OCI-LY3 (cell line): ENCODE results near the gene SELENOM.

Experiments
- H2AFZ ChIP-seq: fragments of 200-600, 300-600 bp; shearing (Covaris generic); 2 replicates; pipeline ENCODE4 v1.6.0; 2014; ENCODE audit warnings: antibody characterized with exemption, low read depth, low read length
- H3K27ac ChIP-seq: fragments of 200-600, 300-600 bp; sonication (generic); 2 replicates; pipeline ENCODE4 v1.5.1; 2014; ENCODE audit warnings: mild to moderate bottlenecking, low read length, moderate library complexity, mixed read lengths
- H3K27me3 ChIP-seq: fragments of 200-600, 300-600 bp; sonication (generic); 2 replicates; pipeline ENCODE4 v1.6.1; 2014; ENCODE audit warnings: low read depth, low read length, mixed read lengths
- H3K36me3 ChIP-seq: fragments of 200-600, 300-600 bp; sonication (generic); replicated peaks from 2 replicates; pipeline ENCODE3; 2014; ENCODE audit warnings: low read depth, low read length, mixed read lengths
- H3K4me1 ChIP-seq: fragments of 300-600, 200-600 bp; sonication (generic); 2 replicates; pipeline ENCODE4 v1.6.1; 2014; ENCODE audit warnings: low read length, mixed read lengths
- H3K4me2 ChIP-seq: fragments of 200-600, 300-600 bp; sonication (generic); 2 replicates; pipeline ENCODE4 v1.6.1; 2014; ENCODE audit warnings: low read length, mixed read lengths
- H3K4me3 ChIP-seq: fragments of 300-600, 200-600 bp; sonication (generic); 2 replicates; pipeline ENCODE4 v1.5.1; 2014; ENCODE audit warnings: antibody characterized with exemption, mild to moderate bottlenecking, low read length, moderate library complexity
- H3K79me2 ChIP-seq: fragments of 300-600, 200-600 bp; shearing (Covaris generic); 2 replicates; pipeline ENCODE4 v1.6.1; 2014; ENCODE audit warnings: mild to moderate bottlenecking, low read length, mixed read lengths
- H3K9ac ChIP-seq: fragments of 300-600, 200-600 bp; shearing (Covaris generic); 2 replicates; pipeline ENCODE4 v1.6.0; 2014; ENCODE audit warnings: mild to moderate bottlenecking, low read length, moderate library complexity
- H3K9me3 ChIP-seq: fragments of 200-600, 300-600 bp; shearing (Covaris generic); 2 replicates; pipeline ENCODE4 v1.6.1; 2014; ENCODE audit warnings: low read length, mixed read lengths; ENCODE audit not compliant: insufficient read depth
- H4K20me1 ChIP-seq: fragments of 200-600, 300-600 bp; sonication (generic); 2 replicates; pipeline ENCODE4 v1.6.1; 2016; ENCODE audit warnings: low read length, mixed read lengths; ENCODE audit not compliant: insufficient read depth
- EZH2phosphoT487 ChIP-seq: fragments of 200-600 bp; shearing (Covaris generic); IDR thresholded peaks from 2 replicates; pipeline ENCODE4 v1.6.1; 2018; ENCODE audit warnings: antibody characterized with exemption, mixed run types, low read depth
- TF ChIP-seq, protein P1 (sequence below): fragments of 200-600, 300-600 bp; sonication (generic); IDR thresholded peaks from 2 replicates; pipeline ENCODE4 v1.5.1; 2014; ENCODE audit warnings: antibody characterized with exemption, low read length, low read depth

Gene SELENOM

DNA sequence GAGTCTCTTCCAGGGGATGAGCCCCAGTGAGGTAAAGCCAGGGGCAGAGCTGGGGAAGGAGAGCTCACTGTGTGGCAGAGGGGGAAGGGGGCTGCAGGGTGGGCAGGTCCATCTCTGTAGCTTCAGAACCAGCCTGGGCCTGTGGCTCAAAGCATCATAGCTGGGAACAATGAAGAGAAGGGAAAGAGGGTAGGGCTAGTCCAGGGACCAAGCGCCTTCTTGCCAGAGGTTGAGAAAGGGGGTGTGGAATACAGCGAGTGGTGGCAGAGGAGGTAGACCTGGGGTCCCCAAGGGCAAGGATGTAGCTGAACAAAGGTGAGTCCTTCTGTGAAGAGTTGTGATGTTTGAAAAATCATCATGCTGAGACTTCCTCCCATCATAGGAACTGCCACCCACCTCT is 34.2 kb upstream of the SELENOM start:
- Histone ChIP-seq H3K4me2 (no peak overlapping the region), H3K27ac (no peak overlapping the region), H3K27me3 (peaks cover 12% of the 10 kb centered on the region), H2AFZ (no peak overlapping the region), H3K4me3 (no peak overlapping the region), H4K20me1 (no peaks in the 10 kb centered on the region), H3K4me1 (0 out of 2 replicates have a peak, but pooled peaks cover 5% of the 10 kb centered on the region), H3K79me2 (no peaks in the 10 kb centered on the region), H3K9ac (no peak overlapping the region), H3K36me3 (no peaks in the 10 kb centered on the region), H3K9me3 (no peaks in the 10 kb centered on the region)
- TF ChIP-seq, protein P1, sequence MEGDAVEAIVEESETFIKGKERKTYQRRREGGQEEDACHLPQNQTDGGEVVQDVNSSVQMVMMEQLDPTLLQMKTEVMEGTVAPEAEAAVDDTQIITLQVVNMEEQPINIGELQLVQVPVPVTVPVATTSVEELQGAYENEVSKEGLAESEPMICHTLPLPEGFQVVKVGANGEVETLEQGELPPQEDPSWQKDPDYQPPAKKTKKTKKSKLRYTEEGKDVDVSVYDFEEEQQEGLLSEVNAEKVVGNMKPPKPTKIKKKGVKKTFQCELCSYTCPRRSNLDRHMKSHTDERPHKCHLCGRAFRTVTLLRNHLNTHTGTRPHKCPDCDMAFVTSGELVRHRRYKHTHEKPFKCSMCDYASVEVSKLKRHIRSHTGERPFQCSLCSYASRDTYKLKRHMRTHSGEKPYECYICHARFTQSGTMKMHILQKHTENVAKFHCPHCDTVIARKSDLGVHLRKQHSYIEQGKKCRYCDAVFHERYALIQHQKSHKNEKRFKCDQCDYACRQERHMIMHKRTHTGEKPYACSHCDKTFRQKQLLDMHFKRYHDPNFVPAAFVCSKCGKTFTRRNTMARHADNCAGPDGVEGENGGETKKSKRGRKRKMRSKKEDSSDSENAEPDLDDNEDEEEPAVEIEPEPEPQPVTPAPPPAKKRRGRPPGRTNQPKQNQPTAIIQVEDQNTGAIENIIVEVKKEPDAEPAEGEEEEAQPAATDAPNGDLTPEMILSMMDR: no peak
- TF ChIP-seq EZH2phosphoT487: no peak

DNA sequence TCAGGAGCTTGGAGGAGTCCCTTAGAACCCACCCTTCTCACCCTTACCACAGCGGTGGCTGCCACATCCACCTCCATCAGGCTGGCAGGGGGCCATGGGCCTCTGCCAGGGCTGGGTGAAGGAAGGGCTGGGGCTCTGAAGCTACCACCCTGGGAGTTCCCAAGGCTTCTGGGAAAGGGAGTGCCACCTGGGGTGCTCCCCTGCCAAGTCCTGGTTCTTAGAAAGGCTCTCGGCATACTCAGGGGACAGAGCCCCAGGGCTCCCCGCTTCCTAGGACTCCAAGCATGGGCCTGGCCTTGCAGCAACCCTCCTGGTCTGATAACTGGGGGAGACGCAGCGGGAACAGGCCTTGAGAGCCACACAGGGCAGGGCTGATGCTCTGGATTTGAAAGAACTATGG is 33.4 kb upstream of the SELENOM start:
- Histone ChIP-seq H3K9me3 (no peaks in the 10 kb centered on the region), H3K9ac (no peak overlapping the region), H3K79me2 (no peaks in the 10 kb centered on the region), H3K4me2 (no peak overlapping the region), H4K20me1 (no peaks in the 10 kb centered on the region), H2AFZ (no peak overlapping the region), H3K27ac (no peak overlapping the region), H3K36me3 (no peaks in the 10 kb centered on the region), H3K4me3 (no peak overlapping the region), H3K4me1 (0 out of 2 replicates have a peak, but pooled peaks cover 5% of the 10 kb centered on the region), H3K27me3 (peaks cover 12% of the 10 kb centered on the region)
- TF ChIP-seq, protein P1: no peak
- no peak for TF ChIP-seq EZH2phosphoT487

DNA sequence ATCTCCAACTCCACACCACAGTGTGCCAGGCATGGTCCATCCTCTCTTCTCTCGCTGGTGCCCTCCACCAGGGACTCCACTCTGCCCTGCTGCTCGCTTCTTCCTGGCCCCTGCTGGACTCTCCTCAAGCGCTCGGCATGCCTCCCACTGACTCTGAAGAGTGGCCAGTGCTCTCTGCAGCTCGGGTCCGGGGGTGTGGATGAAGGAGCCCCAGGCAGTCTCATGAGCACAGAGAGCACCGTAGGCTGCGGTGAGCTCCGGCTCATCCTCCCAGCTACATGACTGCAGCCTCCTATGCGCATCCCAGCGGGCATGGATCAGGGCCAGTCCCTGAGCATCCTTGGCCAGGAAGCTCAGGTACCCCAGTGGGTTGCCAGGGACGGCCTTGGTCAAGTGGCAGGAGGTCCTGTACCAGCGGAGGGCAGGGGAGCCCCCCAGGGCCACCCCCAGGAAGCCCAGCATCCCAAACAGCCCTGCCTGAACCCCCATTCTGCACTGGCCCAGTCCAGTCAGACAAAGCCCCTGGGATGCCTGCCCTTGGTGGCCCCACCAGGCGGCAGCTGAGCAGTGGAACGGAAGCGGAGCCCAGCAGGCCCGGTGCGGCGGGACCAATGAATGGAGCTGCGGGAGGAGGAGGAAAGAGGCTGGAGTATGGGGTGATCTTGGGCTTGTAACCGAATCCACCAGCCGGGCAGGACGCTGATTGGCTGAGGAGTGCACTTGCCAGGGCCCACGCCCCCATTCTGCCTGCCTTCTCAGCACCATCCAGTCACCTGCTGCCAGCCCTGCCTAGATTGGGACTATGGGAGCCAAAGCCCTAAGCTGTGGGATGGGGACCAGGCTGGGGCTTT is 32.7 kb upstream of the SELENOM start, which contains the start of gene PLA2G3:
Gene PLA2G3 (minus strand): TSS at position 643 of the 851 bp plus-strand sequence. CDS start 154 bp downstream, at position 489.
- Histone ChIP-seq H3K4me1 (0 out of 2 replicates have a peak, but pooled peaks cover 5% of the 10 kb centered on the region), H3K27ac (no peak within 1 kb of the TSS), H3K9me3 (no peaks in the 10 kb centered on the region), H3K36me3 (no peaks in the 10 kb centered on the region), H3K27me3 (peaks cover 10% of the 10 kb centered on the region), H4K20me1 (no peaks in the 10 kb centered on the region), H3K4me3 (no peak within 1 kb of the TSS), H2AFZ (no peak within 1 kb of the TSS), H3K4me2 (no peak within 1 kb of the TSS), H3K9ac (no peak within 1 kb of the TSS), H3K79me2 (no peaks in the 10 kb centered on the region)
- TF ChIP-seq, protein P1: no peak
- TF ChIP-seq EZH2phosphoT487: no peak

DNA sequence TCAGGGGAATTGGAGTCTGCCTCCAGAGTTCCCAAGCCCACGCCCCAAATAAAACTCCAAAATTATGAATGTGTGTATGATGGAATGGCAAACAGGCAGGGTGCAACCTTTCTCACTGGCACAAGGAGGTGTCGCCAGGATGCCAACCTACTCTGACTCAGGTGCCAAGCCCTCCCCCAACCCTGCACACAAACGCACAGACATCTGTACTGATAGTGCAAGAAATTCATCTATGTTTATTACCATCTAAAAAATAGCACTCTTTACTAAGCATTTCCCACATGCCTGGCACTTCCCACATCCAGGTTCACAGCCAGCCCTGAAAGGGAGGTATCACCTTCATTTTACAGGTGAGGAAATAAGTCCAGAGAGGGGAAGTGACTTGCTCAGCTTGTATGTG is 31.7 kb upstream of the SELENOM start:
- Histone ChIP-seq H3K36me3 (no peaks in the 10 kb centered on the region), H4K20me1 (no peaks in the 10 kb centered on the region), H3K4me1 (0 out of 2 replicates have a peak, but pooled peaks cover 5% of the 10 kb centered on the region), H3K4me3 (no peak overlapping the region), H3K79me2 (no peaks in the 10 kb centered on the region), H2AFZ (no peak overlapping the region), H3K4me2 (no peak overlapping the region), H3K9ac (no peak overlapping the region), H3K9me3 (no peaks in the 10 kb centered on the region), H3K27ac (no peak overlapping the region), H3K27me3 (peaks cover 9% of the 10 kb centered on the region)
- TF ChIP-seq, protein P1: no peak
- no peak for TF ChIP-seq EZH2phosphoT487
